Activated CD4-positive, alpha-beta T cell treated with anti-CD3 and anti-CD28 coated beads for 36 hours (primary cell): ENCODE measurements around the gene CPSF3. TPM values are rescaled to one million over a fixed set of nuclear protein-coding genes. Genes with fewer than 3 reads are reported as not detected.

Experiments
- ATAC-seq: fragments of 200-7000 bp; cut with Tn5 transposase; one replicate; pipeline ENCODE4 v1.10.0; 2021; ENCODE audit warnings: mild to moderate bottlenecking, moderate library complexity
- CTCF ChIA-PET: fragments of 350-600 bp; sonication (Branson Sonifier 250); formaldehyde crosslinking; loops from one replicate; lab custom pipeline; 2021; ENCODE audit warnings: antibody characterized with exemption; lab: Charles Lee
- POLR2A ChIA-PET: fragments of 350-600 bp; sonication (Branson Sonifier 250); formaldehyde crosslinking; loops from one replicate; lab custom pipeline; 2021; ENCODE audit warnings: antibody characterized with exemption, inconsistent platforms; lab: Charles Lee
- DNase-seq: peaks from one replicate; pipeline ENCODE4 v3.0.0-alpha.2; 2020
- H3K27ac Mint-ChIP-seq: one replicate; pipeline ENCODE4 v1.8.0; 2021; ENCODE audit warnings: mixed read lengths
- H3K27me3 Mint-ChIP-seq: one replicate; pipeline ENCODE4 v1.8.0; 2021; ENCODE audit warnings: mixed read lengths
- H3K36me3 Mint-ChIP-seq: one replicate; pipeline ENCODE4 v1.8.0; 2021; ENCODE audit warnings: low read depth, mixed read lengths
- H3K4me1 Mint-ChIP-seq: one replicate; pipeline ENCODE4 v1.8.0; 2021; ENCODE audit warnings: mixed read lengths
- H3K4me3 Mint-ChIP-seq: one replicate; pipeline ENCODE4 v1.8.0; 2021; ENCODE audit warnings: mild to moderate bottlenecking, moderate library complexity, mixed read lengths
- H3K9me3 Mint-ChIP-seq: one replicate; pipeline ENCODE4 v1.8.0; 2021; ENCODE audit warnings: low read depth, mixed read lengths
- intact Hi-C, 2 experiments: fragments of 100-400 bp; cut with DNase I in 1 of 2; cut with micrococcal nuclease in 1 of 2; formaldehyde crosslinking; loops; one replicate each; pipeline versions ENCODE4 v1.14.2 to v1.15.1; 2022 to 2024; cut with DNase I, micrococcal nuclease
- total RNA-seq, 2 experiments: library from RNA; stranded (reverse); gene quantifications; one replicate each; pipeline ENCODE4 v1.2.3, GENCODE V29; 2021

CPSF3 gene
- total RNA-seq, 2 experiments from 2014 or later, result 72.3 to 103 TPM

DNA sequence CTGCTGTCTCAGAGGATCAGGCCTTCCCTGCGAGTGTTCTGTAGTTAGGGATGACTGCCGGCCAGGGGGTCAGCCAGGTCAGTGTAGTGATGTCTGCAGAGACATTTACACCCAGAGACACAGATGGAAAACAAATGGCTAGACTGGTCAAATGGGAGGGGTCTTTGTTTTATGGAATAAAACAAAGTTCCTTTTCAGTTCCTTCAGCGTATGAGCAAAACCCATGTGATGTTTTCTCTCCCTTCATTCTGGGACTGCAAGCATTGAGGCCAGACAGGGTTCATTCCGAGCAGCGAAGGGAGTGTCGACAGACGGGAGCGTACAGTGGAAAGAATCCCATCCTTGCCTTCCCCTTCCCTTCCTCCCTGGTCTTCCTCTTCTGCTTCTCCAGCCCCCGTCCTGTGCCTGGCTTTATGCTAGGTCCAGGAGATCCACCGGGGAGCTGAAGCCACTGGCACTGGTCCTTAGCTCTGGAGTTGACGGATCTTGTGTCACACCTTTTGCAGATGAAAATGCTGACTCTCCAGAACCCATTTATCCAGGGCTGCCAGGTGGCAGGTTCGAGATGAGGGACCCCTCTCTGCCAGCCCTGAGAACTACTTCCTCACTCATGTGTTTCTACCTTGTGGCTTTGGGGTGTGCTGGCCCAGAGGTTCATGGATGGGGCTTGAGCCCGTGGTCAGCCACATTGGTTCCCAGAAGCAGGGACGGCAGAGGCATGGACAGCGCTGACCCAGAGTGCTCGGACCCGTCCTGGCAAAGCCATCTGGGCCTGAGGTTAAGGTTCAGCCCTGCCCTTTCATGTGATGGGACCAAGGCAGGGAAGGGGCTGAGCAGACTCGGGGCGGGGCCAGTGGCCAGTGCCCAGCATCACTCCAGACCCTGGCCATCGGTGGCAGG is 24.3 kb upstream of the CPSF3 start:
- DNase-seq, result no peak
- Mint-ChIP-seq H3K4me1 (peaks cover 4% of the 10 kb centered on the region), H3K9me3 (no peaks in the 10 kb centered on the region), H3K27ac (no peak overlapping the region), H3K27me3 (no peaks in the 10 kb centered on the region), H3K36me3 (peaks cover 2% of the 10 kb centered on the region), H3K4me3 (no peak overlapping the region)
- POLR2A ChIA-PET, result no interaction called here
- CTCF ChIA-PET, result no interaction called here
- ATAC-seq, result no peak
- intact Hi-C loops, result no loop called here

DNA sequence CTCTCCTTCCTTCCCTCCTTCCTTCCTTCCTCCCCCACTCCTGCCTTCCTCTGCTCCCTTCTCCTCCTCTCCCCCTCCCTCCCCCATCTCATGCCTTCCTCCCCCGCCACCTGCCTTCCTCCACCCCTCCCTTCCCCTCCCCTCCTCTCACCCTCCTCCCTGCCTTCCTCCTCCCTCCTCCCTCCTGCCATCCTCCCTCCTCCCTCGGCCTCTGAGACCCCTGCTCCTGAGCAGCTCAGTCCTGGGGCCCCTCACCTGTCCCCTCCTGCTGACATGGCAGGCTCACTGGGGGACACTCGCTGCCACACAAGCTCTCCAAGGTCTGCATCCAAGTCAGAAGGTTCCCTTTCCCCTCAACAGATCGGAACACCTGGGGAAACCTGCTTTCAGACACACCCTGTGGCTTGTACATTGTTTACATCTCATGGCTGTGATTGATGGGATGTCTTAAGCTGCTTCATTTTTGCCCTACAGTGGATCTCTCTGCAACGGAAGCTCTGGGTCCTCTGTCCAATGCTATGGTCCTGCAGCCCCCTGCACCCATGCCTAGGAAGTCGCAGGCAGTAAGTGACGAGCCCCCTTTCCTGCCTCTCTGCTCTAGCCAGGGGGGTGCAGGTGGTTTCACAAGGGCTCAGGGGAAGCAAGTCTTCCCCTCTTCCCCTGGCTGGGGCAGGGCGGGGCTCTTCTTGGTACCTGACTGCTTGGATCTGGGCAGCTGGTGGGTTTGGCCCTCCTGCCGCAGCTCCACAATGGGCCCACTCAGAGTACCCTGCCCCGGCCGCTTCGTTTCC is 23.0 kb upstream of the CPSF3 start:
- Mint-ChIP-seq H3K4me3 (no peak overlapping the region), H3K27me3 (no peaks in the 10 kb centered on the region), H3K27ac (no peak overlapping the region), H3K36me3 (peaks cover 2% of the 10 kb centered on the region), H3K9me3 (no peaks in the 10 kb centered on the region), H3K4me1 (peaks cover 4% of the 10 kb centered on the region)
- POLR2A ChIA-PET, result interaction anchor here (0.6 to 0.8 kb wide), 2 partner anchors 12 to 214 kb away, joined by 3 to 4 read pairs; no protein-coding TSS in a partner anchor
- intact Hi-C loops, result no loop called here
- CTCF ChIA-PET, result no interaction called here
- DNase-seq, result no peak
- no peak for ATAC-seq

DNA sequence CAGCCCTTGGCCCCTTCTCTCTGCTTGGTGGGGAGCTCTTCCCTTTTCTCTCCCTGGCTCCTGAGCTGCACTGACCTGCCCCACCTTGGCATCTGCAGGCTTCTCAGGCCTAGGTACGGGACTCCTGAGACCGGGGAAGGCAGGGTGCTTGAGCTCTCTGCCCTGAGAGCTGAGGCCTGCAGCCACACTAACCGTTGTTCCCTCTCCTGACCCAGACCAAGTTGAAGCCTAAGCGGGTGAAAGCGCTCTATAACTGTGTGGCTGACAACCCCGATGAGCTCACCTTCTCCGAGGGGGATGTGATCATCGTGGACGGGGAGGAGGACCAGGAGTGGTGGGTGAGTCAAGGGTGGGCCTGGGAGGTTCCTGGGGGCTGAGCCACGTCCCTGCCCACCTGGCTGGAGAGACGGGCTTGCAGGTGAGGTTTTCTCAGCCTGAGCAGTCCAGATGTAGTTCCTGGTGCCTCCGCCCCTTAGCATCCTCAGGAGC is 22.4 kb upstream of the CPSF3 start:
- no peak overlapping the region for H3K4me3 Mint-ChIP-seq
- ATAC-seq (no peak), DNase-seq (no peak)
- no peaks in the 10 kb centered on the region for H3K9me3 Mint-ChIP-seq
- intact Hi-C loops, result no loop called here
- ChIA-PET POLR2A (interaction anchor here (0.6 kb wide), 1 partner anchor 213 kb away, joined by 4 read pairs; no protein-coding TSS in a partner anchor), CTCF (interaction anchor here (0.5 kb wide), 1 partner anchor 115 kb away, joined by 3 read pairs; no protein-coding TSS in a partner anchor)
- peaks cover 4% of the 10 kb centered on the region for H3K4me1 Mint-ChIP-seq
- H3K27me3 Mint-ChIP-seq, result no peaks in the 10 kb centered on the region
- no peak overlapping the region for H3K27ac Mint-ChIP-seq
- peaks cover 2% of the 10 kb centered on the region for H3K36me3 Mint-ChIP-seq

DNA sequence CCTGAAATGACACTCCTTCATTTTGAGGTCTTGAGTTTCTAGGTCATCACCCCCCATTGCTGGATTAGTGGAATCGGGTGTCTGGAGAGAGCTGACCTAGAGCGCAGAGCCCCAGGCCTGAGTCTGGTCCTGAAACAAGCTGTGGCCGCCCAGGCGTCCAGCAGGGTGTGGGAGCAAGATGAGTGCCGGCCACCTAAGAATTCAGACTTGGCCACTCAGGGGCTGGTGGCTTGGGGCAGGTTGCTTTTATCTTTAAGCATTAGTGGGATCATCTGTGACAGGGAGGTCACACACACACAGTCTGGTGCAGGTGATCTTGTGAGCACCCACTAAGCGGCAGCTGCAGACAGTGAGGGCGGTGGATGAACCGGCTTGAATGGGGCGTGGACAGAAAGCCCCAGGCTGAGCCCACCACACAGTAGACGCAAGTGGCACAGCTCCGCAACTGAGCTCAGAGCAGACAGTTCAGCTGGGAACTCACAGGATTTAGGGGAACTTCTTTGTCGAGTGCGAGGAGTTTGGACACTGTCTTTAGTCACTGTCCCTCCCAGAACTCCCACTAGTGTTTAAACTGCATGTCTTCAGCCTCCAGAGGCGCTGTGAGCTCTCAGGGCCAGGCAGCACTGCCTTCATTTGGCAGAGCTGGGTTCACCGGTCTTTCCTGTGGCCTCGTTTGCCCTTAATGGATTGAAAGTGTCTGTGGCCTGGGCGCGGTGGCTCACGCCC is 21.6 kb upstream of the CPSF3 start:
- intact Hi-C loops, result no loop called here
- POLR2A ChIA-PET, result no interaction called here
- Mint-ChIP-seq H3K4me1 (peaks cover 4% of the 10 kb centered on the region), H3K27me3 (no peaks in the 10 kb centered on the region), H3K36me3 (peaks cover 4% of the 10 kb centered on the region), H3K27ac (no peak overlapping the region), H3K4me3 (no peak overlapping the region), H3K9me3 (no peaks in the 10 kb centered on the region)
- DNase-seq, result no peak
- CTCF ChIA-PET, result interaction anchor here (0.5 kb wide), 2 partner anchors 115 to 766 kb away, joined by 3 read pairs; no protein-coding TSS in a partner anchor
- no peak for ATAC-seq

DNA sequence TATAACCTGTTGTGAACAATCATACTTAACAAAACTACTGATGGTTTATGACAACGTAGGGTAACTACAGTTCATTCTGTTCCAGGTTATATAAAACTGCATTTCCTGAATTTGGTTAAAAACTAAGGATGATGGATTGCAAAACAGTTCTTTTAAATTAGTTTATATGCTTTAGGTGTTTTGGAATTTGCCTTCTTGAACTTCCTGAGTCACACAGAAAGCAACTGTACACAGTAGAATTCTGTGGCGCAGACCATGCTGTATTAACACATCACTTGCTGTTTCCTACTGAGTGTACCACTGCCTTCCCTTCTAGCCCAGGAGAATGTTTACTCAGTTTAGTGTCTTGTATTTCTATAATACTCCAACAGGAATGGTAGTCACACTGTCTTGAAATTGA is 19.5 kb upstream of the CPSF3 start:
- Mint-ChIP-seq H3K9me3 (no peaks in the 10 kb centered on the region), H3K36me3 (peaks cover 15% of the 10 kb centered on the region), H3K27me3 (no peaks in the 10 kb centered on the region), H3K4me3 (no peak overlapping the region), H3K27ac (no peak overlapping the region), H3K4me1 (peaks cover 4% of the 10 kb centered on the region)
- ATAC-seq (no peak), DNase-seq (no peak)
- POLR2A ChIA-PET, result no interaction called here
- CTCF ChIA-PET, result interaction anchor here (0.7 kb wide), 1 partner anchor 159 kb away, joined by 5 read pairs; no protein-coding TSS in a partner anchor
- intact Hi-C loops, result no loop called here

DNA sequence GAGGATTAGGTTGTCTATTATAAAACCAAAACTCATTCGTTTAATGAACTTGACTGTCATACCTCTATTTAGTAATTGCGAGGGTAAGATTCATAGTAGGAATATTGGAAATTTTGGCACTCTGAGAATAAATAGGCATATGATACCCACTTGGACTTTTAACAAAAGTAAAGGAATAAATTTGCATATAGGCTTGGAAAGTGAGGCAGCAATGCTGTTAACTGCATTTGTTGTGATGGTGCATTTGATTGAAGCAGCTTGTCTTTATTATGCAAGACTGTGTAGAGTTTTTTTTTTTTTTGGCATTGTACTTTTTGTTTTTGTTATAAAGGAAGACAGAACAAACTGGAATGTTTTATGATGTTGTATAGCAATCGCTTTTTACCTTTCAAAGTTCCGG is 19.0 kb upstream of the CPSF3 start:
- Mint-ChIP-seq H3K4me1 (peaks cover 4% of the 10 kb centered on the region), H3K27ac (no peak overlapping the region), H3K9me3 (no peaks in the 10 kb centered on the region), H3K4me3 (no peak overlapping the region), H3K27me3 (no peaks in the 10 kb centered on the region), H3K36me3 (peaks cover 17% of the 10 kb centered on the region)
- DNase-seq, result no peak
- ATAC-seq, result no peak
- ChIA-PET POLR2A (no interaction called here), CTCF (interaction anchor here (0.8 kb wide), 1 partner anchor 17 kb away, joined by 3 read pairs; no protein-coding TSS in a partner anchor)
- intact Hi-C loops, result no loop called here

DNA sequence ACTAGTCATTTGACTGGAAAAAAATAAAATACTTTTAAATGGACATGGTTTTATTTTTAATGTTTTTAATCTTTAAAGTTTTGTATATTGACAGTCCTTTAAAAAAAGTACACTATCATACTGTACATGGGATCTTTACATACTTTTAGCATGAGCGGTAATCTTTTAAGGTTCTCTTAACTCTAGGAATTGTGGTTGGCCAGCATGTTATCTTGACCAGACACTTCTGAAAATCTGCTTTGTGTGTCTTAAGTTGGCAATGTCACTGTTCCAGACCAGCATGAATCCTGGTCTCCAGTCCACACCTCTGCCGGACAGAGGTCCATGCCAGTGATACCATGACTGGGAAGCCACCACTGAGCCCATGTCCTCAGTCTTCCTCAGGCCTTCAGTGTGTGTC is 17.8 kb upstream of the CPSF3 start:
- Mint-ChIP-seq H3K36me3 (peaks cover 23% of the 10 kb centered on the region), H3K27me3 (no peaks in the 10 kb centered on the region), H3K27ac (no peak overlapping the region), H3K9me3 (no peaks in the 10 kb centered on the region), H3K4me3 (no peak overlapping the region), H3K4me1 (peaks cover under 1% of the 10 kb centered on the region)
- intact Hi-C loops, result no loop called here
- ATAC-seq, result no peak
- POLR2A ChIA-PET, result no interaction called here
- CTCF ChIA-PET, result no interaction called here
- DNase-seq, result no peak

DNA sequence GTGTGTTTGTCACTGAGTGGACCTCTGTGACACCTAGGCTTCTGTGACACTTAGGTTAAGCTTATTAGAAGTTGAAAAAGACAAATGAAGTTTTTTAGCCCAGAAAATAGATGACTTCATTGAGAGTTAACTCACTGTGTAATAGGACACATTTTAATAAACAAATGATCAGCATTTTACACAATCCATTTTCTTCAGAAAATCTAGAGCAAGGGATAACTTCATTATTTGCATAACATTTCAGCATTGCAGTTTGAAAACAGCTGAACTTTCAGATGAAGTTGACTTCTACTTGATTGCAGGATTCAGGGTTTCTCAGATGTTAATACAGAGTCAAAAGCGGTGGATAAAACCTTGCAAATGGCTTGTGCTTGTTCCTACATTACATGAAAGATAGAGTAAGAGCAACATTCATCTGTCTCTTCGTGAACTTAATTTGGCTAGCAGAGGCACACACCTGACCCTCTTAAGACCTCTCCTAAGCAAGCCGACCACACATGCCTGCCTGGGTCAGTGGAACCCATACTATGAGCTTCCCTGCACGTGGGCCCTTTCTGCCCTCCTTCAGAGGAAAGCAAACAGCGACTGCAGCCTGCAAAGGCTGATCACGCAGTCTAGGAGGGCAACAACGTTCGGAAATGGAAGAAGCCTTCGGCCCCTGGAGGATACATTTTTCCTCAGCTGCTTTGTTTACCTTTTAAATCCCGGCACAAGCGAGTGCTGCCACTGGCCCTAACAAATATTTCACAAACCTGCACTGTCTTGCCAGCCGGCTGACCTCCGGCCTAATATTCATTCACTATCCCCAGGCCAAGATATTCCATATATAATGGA is 16.7 kb upstream of the CPSF3 start:
- no peaks in the 10 kb centered on the region for H3K9me3 Mint-ChIP-seq
- no peak overlapping the region for H3K27ac Mint-ChIP-seq
- intact Hi-C loops, result no loop called here
- DNase-seq (no peak), ATAC-seq (no peak)
- H3K4me1 Mint-ChIP-seq, result no peaks in the 10 kb centered on the region
- ChIA-PET POLR2A (no interaction called here), CTCF (no interaction called here)
- no peak overlapping the region for H3K4me3 Mint-ChIP-seq
- peaks cover 30% of the 10 kb centered on the region for H3K36me3 Mint-ChIP-seq
- no peaks in the 10 kb centered on the region for H3K27me3 Mint-ChIP-seq

DNA sequence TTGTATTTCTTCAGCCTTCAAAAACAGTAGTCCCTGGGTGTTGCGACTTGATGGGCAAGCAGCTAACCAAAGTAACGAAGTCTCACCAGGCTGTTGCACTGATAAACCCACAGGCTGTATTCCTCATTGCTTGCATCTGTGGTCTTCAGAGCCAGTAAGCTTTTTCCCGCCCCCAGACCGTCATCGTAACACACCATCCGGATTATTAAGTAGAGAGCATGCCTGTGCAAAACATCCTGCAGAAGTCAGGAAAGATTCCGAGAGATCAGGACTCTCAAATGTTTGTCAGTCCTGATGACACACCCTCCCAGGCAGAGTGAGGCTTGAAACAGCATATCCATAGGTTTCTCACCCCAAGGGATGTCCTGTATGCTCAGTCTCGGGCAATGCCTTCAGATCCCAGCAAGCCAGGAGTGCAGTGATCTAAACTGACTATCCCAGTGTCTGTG is 16.1 kb upstream of the CPSF3 start:
- CTCF ChIA-PET, result no interaction called here
- Mint-ChIP-seq H3K36me3 (peaks cover 35% of the 10 kb centered on the region), H3K4me3 (no peak overlapping the region), H3K27me3 (no peaks in the 10 kb centered on the region), H3K4me1 (no peaks in the 10 kb centered on the region), H3K9me3 (no peaks in the 10 kb centered on the region), H3K27ac (no peak overlapping the region)
- POLR2A ChIA-PET, result no interaction called here
- ATAC-seq (no peak), DNase-seq (no peak)
- intact Hi-C loops, result no loop called here

DNA sequence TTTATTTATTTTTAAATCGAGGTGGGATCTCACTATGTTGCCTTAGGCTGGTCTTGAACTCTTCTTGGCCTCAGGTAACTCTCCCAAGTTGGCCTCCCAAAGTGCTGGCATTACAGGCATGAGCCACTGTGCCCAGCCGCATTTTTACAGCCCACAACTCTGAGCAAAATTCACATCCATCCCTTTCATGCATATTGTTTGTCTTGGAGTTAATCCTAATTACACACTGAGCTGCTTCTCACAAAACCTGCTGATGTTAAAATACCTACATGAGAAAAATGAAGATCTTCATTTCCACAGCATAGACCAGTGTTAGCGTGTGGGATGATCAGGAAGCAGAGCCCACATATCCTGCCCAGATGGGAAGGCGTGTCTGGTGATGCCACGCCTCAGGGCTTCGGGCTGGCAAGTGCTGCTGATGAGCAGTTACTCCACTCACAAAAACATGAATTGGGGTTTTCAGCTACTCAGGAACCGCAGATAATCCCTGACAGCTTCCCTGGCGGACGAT is 14.8 kb upstream of the CPSF3 start:
- intact Hi-C loops, result no loop called here
- ChIA-PET POLR2A (no interaction called here), CTCF (no interaction called here)
- H3K9me3 Mint-ChIP-seq, result no peaks in the 10 kb centered on the region
- peaks cover 38% of the 10 kb centered on the region for H3K36me3 Mint-ChIP-seq
- DNase-seq (no peak), ATAC-seq (no peak)
- H3K4me3 Mint-ChIP-seq, result no peak overlapping the region
- H3K27me3 Mint-ChIP-seq, result no peaks in the 10 kb centered on the region
- no peaks in the 10 kb centered on the region for H3K4me1 Mint-ChIP-seq
- H3K27ac Mint-ChIP-seq, result no peak overlapping the region
